ENCODE measurements around the gene LRRC27.

DNA sequence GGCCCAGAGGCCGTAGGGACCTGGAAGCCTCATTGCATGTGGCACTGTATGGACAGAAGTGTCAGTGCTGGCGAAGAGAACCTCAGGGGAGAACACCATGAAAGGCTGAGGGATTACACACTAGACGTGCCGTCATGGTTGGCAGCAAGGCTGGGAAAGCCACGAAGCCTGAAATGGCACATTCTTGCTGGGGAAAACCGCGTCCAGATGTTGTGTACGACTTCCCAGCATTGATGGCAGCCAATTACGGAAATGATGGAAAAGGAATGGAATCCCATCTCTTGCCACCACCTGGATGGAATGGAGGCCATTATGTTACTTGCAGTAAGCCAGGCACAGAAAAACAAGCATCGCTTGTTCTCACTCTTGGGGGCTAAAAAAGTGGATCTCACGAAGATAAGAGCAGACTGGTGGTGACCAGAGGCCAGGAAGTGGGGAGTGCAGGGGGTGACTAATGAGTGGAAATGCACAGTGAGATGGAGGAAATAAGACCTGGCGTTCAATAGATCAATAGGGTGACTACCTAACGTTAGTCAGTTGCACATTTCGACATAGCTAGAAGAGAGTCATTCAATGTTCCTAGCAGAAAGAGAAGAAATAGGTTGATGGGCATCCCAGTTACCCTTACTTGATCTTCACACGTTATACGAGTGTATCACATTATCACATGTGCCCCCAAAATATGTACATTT is 50.4 kb downstream of the LRRC27 start:
- TF ChIP-seq, protein P1, sequence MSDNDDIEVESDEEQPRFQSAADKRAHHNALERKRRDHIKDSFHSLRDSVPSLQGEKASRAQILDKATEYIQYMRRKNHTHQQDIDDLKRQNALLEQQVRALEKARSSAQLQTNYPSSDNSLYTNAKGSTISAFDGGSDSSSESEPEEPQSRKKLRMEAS (IDR thresholded peaks at IDR 0.05) = no peak
- TF ChIP-seq, protein P2, sequence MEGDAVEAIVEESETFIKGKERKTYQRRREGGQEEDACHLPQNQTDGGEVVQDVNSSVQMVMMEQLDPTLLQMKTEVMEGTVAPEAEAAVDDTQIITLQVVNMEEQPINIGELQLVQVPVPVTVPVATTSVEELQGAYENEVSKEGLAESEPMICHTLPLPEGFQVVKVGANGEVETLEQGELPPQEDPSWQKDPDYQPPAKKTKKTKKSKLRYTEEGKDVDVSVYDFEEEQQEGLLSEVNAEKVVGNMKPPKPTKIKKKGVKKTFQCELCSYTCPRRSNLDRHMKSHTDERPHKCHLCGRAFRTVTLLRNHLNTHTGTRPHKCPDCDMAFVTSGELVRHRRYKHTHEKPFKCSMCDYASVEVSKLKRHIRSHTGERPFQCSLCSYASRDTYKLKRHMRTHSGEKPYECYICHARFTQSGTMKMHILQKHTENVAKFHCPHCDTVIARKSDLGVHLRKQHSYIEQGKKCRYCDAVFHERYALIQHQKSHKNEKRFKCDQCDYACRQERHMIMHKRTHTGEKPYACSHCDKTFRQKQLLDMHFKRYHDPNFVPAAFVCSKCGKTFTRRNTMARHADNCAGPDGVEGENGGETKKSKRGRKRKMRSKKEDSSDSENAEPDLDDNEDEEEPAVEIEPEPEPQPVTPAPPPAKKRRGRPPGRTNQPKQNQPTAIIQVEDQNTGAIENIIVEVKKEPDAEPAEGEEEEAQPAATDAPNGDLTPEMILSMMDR (IDR thresholded peaks at IDR 0.05) = no peak
- TF ChIP-seq PHF8 (IDR thresholded peaks at IDR 0.05; ENCODE audit: borderline replicate concordance, low read depth) (no peak), ZFP36 (IDR thresholded peaks at IDR 0.05; ENCODE audit: borderline replicate concordance, partially characterized antibody) (no peak), ESRRA (IDR thresholded peaks at IDR 0.05; ENCODE audit: borderline replicate concordance, low read length) (no peak), HOXB5 (CRISPR knock-in tag; IDR thresholded peaks at IDR 0.05) (no peak), POLR2A (IDR thresholded peaks at IDR 0.05; ENCODE audit: low read length) (no peak), JUN (IDR thresholded peaks at IDR 0.05) (no peak), SMC3 (IDR thresholded peaks at IDR 0.05) (no peak)
- TF ChIP-seq, protein P3, sequence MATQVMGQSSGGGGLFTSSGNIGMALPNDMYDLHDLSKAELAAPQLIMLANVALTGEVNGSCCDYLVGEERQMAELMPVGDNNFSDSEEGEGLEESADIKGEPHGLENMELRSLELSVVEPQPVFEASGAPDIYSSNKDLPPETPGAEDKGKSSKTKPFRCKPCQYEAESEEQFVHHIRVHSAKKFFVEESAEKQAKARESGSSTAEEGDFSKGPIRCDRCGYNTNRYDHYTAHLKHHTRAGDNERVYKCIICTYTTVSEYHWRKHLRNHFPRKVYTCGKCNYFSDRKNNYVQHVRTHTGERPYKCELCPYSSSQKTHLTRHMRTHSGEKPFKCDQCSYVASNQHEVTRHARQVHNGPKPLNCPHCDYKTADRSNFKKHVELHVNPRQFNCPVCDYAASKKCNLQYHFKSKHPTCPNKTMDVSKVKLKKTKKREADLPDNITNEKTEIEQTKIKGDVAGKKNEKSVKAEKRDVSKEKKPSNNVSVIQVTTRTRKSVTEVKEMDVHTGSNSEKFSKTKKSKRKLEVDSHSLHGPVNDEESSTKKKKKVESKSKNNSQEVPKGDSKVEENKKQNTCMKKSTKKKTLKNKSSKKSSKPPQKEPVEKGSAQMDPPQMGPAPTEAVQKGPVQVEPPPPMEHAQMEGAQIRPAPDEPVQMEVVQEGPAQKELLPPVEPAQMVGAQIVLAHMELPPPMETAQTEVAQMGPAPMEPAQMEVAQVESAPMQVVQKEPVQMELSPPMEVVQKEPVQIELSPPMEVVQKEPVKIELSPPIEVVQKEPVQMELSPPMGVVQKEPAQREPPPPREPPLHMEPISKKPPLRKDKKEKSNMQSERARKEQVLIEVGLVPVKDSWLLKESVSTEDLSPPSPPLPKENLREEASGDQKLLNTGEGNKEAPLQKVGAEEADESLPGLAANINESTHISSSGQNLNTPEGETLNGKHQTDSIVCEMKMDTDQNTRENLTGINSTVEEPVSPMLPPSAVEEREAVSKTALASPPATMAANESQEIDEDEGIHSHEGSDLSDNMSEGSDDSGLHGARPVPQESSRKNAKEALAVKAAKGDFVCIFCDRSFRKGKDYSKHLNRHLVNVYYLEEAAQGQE (IDR thresholded peaks at IDR 0.05) = no peak
